MCF 10A (cell line): Measurements from ENCODE around the gene SPDYE11. TPM values are rescaled to one million over a fixed set of nuclear protein-coding genes. Genes with fewer than 3 reads are reported as not detected.
A peak's percentile ranks its signal among the peaks of the same experiment; 100 is the strongest.
"Not testable (repeated sequence)": the region's sequence is repeated elsewhere in the genome, so short reads cannot be mapped to it uniquely, and the experiment has no call there.

Experiments used
- Bru-seq: library from RNA; stranded (reverse); fragments of 400-500 nt; gene quantifications from one replicate; lab custom pipeline; 2021; lab: Mats Ljungman, UMichigan
- BruChase-seq, 2 experiments: library from RNA; stranded (reverse); fragments of 400-500 nt; gene quantifications; one replicate each; lab custom pipeline; 2021; lab: Mats Ljungman, UMichigan
- BruUV-seq: library from RNA; stranded (reverse); fragments of 400-500 nt; replicated peaks from 2 replicates; lab custom pipeline; 2021; lab: Mats Ljungman, UMichigan
- CTCF ChIA-PET: fragments of 300-600 bp; sonication (Branson Sonifier 250); formaldehyde crosslinking; extraction: SDS; loops from one replicate; lab custom pipeline; 2021; ENCODE audit warnings: antibody characterized with exemption, inconsistent platforms; lab: Yijun Ruan, JAX
- POLR2A ChIA-PET: fragments of 300-600, 350-650 bp; sonication (Branson Sonifier 250); formaldehyde crosslinking; extraction: SDS; loops from one replicate; lab custom pipeline; 2020; ENCODE audit warnings: antibody characterized with exemption, inconsistent platforms; lab: Yijun Ruan, JAX
- DNase-seq: peaks from one replicate; pipeline ENCODE4 v3.0.0-alpha.2; 2018; ENCODE audit not compliant: unreplicated experiment
- H3K27ac Mint-ChIP-seq: one replicate; pipeline ENCODE4 v1.8.0; 2022; ENCODE audit warnings: mild to moderate bottlenecking, low read depth, mixed read lengths; ENCODE audit not compliant: unreplicated experiment
- H3K27me3 Mint-ChIP-seq: one replicate; pipeline ENCODE4 v1.8.0; 2022; ENCODE audit warnings: mixed read lengths; ENCODE audit not compliant: insufficient read depth, unreplicated experiment
- H3K36me3 Mint-ChIP-seq: one replicate; pipeline ENCODE4 v1.8.0; 2022; ENCODE audit warnings: mild to moderate bottlenecking, moderate library complexity, mixed read lengths; ENCODE audit not compliant: insufficient read depth, unreplicated experiment
- H3K4me1 Mint-ChIP-seq: one replicate; pipeline ENCODE4 v1.8.0; 2022; ENCODE audit warnings: mixed read lengths; ENCODE audit not compliant: insufficient read depth, unreplicated experiment
- H3K4me3 Mint-ChIP-seq: one replicate; pipeline ENCODE4 v1.8.0; 2022; ENCODE audit warnings: mild to moderate bottlenecking, moderate library complexity, mixed read lengths; ENCODE audit not compliant: unreplicated experiment
- H3K9me3 Mint-ChIP-seq: one replicate; pipeline ENCODE4 v1.8.0; 2022; ENCODE audit warnings: mixed read lengths; ENCODE audit not compliant: unreplicated experiment
- intact Hi-C: fragments of 100-400 bp; cut with micrococcal nuclease; formaldehyde crosslinking; loops from 2 replicates; pipeline ENCODE4 v1.14.1; 2022
- long read RNA-seq: library from polyadenylated mRNA; stranded (forward); transcript quantifications from one replicate; pipeline ENCODE4 v2.0.0, GENCODE V29; 2022
- total RNA-seq: library from RNA; stranded (reverse); gene quantifications from 2 replicates; pipeline ENCODE4 v1.2.3, GENCODE V29; 2022

The SPDYE11 gene, protein sequence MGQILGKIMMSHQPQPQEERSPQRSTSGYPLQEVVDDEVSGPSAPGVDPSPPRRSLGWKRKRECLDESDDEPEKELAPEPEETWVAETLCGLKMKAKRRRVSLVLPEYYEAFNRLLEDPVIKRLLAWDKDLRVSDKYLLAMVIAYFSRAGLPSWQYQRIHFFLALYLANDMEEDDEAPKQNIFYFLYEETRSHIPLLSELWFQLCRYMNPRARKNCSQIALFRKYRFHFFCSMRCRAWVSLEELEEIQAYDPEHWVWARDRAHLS
- not detected in 2 replicates for total RNA-seq
- not detected for Bru-seq, nascent RNA
- not detected for BruChase-seq, experiment 1, labeled RNA remaining after a 6-hour chase
- BruChase-seq, experiment 2, labeled RNA remaining after a 2-hour chase, result not detected
- long read RNA-seq, partial matches to known transcripts, result 0 of 2 reads
- long read RNA-seq, other reads (novel, unspliced or antisense), result 2 of 2 reads

DNA sequence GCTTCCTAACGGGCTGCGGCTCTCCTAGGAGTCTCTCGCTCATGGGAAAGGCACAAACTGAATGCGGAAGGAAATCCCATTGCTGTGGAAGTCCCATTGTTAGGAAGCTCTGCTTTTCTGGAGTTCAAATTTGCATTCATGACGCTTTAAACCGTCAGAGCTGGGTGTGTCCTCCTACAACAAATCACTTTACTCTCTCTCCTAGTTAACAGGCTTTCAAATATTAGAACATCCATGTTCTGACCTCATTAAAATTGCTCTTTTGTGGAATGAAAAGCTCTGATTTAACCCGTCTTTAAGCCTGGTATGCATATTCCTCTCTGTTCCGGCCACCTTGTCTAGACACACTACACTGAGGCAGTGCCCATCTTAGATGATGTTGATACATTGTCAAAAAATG, at the start of gene SPDYE11:
Gene SPDYE11 (minus strand): TSS at position 101 of the 400 bp plus-strand sequence. CDS start 1,800 bp downstream, outside the sequence.
- BruUV-seq, H3K27me3 Mint-ChIP-seq, H3K9me3 Mint-ChIP-seq, H3K36me3 Mint-ChIP-seq, CTCF ChIA-PET, DNase-seq, intact Hi-C loops, H3K27ac Mint-ChIP-seq, H3K4me3 Mint-ChIP-seq, H3K4me1 Mint-ChIP-seq, POLR2A ChIA-PET: not testable (repeated sequence)

- BruUV-seq, H3K36me3 Mint-ChIP-seq, H3K4me3 Mint-ChIP-seq, CTCF ChIA-PET, H3K4me1 Mint-ChIP-seq, H3K9me3 Mint-ChIP-seq, POLR2A ChIA-PET, intact Hi-C loops, H3K27ac Mint-ChIP-seq, H3K27me3 Mint-ChIP-seq, DNase-seq: not testable (repeated sequence)
Observed at GRCh38 chr7:73085938-73086337, 28.2 kb upstream of the SPDYE11 start, which contains the start of gene SPDYE9. TSS of gene SPDYE9 (minus strand) at chr7:73086038. CDS start at chr7:73084238, 1,800 bp downstream.

DNA sequence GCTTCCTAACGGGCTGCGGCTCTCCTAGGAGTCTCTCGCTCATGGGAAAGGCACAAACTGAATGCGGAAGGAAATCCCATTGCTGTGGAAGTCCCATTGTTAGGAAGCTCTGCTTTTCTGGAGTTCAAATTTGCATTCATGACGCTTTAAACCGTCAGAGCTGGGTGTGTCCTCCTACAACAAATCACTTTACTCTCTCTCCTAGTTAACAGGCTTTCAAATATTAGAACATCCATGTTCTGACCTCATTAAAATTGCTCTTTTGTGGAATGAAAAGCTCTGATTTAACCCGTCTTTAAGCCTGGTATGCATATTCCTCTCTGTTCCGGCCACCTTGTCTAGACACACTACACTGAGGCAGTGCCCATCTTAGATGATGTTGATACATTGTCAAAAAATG, 28.0 kb downstream of the SPDYE11 start, which contains the start of gene SPDYE8:
Gene SPDYE8 (minus strand): TSS at position 101 of the 400 bp plus-strand sequence. CDS start 1,800 bp downstream, outside the sequence.
- CTCF ChIA-PET, H3K27ac Mint-ChIP-seq, H3K36me3 Mint-ChIP-seq, H3K9me3 Mint-ChIP-seq, H3K4me3 Mint-ChIP-seq, H3K4me1 Mint-ChIP-seq, DNase-seq, intact Hi-C loops, POLR2A ChIA-PET, BruUV-seq, H3K27me3 Mint-ChIP-seq: not testable (repeated sequence)

DNA sequence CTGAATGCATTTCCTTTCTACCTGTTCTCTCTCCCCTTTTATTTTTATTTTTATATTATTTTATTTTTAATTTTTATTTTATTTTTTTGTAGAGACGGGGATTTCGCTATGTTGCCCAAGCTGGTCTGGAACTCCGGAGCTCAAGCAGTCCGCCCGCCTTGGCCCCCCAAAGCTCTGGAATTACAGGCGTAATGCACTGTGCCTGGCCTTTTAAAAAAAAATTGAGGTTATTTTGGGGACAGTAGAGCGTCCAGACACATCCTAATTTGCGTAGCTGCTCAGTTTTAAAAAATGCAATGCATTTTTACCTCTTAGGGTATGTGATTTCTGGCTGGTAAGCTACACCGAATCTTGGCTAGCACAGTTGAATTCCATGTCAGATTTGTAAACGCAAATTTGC, 51.2 kb downstream of the SPDYE11 start:
- intact Hi-C loops, result not testable (repeated sequence)

DNA sequence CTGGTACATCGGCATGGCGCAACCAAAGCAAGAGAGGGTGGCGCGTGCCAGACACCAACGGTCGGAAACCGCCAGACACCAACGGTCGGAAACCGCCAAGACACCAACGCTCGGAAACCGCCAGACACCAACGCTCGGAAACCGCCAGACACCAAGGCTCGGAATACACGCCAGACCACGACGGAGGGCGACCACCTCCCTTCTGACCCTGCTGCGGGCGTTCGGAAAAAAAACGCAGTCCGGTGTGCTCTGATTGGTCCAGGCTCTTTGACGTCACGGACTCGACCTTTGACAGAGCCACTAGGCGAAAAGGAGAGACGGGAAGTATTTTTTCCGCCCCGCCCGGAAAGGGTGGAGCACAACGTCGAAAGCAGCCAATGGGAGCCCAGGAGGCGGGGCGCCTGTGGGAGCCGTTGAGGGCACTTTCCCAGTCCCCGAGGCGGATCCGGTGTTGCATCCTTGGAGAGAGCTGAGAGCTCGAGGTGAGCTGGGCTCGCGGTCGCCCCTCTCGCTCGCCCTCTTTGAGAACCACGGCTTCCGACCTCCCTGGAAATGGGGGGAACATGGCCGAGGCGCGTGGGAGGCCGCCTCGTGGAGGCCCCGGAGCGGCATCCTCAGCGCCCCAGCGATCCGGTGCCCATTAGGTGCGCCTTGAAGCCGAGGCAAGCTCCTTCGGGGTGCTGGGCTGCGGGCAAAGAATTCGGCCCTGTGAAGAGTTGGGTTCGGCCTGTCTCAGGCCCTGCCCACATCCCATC, 51.8 kb downstream of the SPDYE11 start:
- intact Hi-C loops, H3K9me3 Mint-ChIP-seq, CTCF ChIA-PET, BruUV-seq, H3K36me3 Mint-ChIP-seq, POLR2A ChIA-PET, H3K27me3 Mint-ChIP-seq, H3K4me1 Mint-ChIP-seq: not testable (repeated sequence)
- peak overlapping the region; percentile 85 for H3K4me3 Mint-ChIP-seq
- peak overlapping the region; percentile 93 for H3K27ac Mint-ChIP-seq
- DNase-seq, result peak; percentile 73

More for the DNA sequence above, 51.2 kb downstream of the SPDYE11 start:
- H3K36me3 Mint-ChIP-seq, BruUV-seq, H3K27me3 Mint-ChIP-seq, DNase-seq, CTCF ChIA-PET, H3K27ac Mint-ChIP-seq, H3K4me1 Mint-ChIP-seq, H3K9me3 Mint-ChIP-seq, POLR2A ChIA-PET: not testable (repeated sequence)
- peak overlapping the region; percentile 85 for H3K4me3 Mint-ChIP-seq

- intact Hi-C loops, POLR2A ChIA-PET, H3K9me3 Mint-ChIP-seq, CTCF ChIA-PET, DNase-seq, H3K36me3 Mint-ChIP-seq, H3K4me1 Mint-ChIP-seq, H3K27me3 Mint-ChIP-seq: not testable (repeated sequence)
- H3K4me3 Mint-ChIP-seq, result peak overlapping the region; percentile 85
- peak overlapping the region; percentile 93 for H3K27ac Mint-ChIP-seq
- BruUV-seq, result TSS peak; percentile 87
Observed at GRCh38 chr7:73005356-73005692, 52.4 kb downstream of the SPDYE11 start.

- POLR2A ChIA-PET, H3K27ac Mint-ChIP-seq, DNase-seq, H3K4me1 Mint-ChIP-seq, H3K27me3 Mint-ChIP-seq, H3K9me3 Mint-ChIP-seq, H3K36me3 Mint-ChIP-seq, CTCF ChIA-PET, intact Hi-C loops, H3K4me3 Mint-ChIP-seq: not testable (repeated sequence)
- TSS peak; percentile 3 for BruUV-seq
Observed at GRCh38 chr7:72997887-72998468, 59.7 kb downstream of the SPDYE11 start.
